SU-DHL-6 (cell line): ENCODE data around the gene BRD1.

Experiments
- H2AFZ ChIP-seq: fragments of 200-600 bp; sonication (generic); 2 replicates; pipeline ENCODE4 v1.6.1; 2014; ENCODE audit warnings: low read depth, mild to moderate bottlenecking, moderate library complexity, mixed read lengths, antibody characterized with exemption, low read length; ENCODE audit not compliant: severe bottlenecking
- H3F3A ChIP-seq: fragments of 200-600 bp; shearing (Covaris generic); 2 replicates; pipeline ENCODE4 v1.6.0; 2016; ENCODE audit warnings: antibody characterized with exemption, mild to moderate bottlenecking; ENCODE audit not compliant: insufficient read depth
- H3K27ac ChIP-seq: fragments of 200-600 bp; sonication (generic); 2 replicates; pipeline ENCODE4 v1.5.1; 2016; ENCODE audit warnings: low read depth, mild to moderate bottlenecking, low read length, moderate library complexity, mixed read lengths
- H3K27me3 ChIP-seq: fragments of 200-600 bp; sonication (generic), shearing (Covaris generic); 2 replicates; pipeline ENCODE4 v1.6.0; 2014; ENCODE audit warnings: mild to moderate bottlenecking, low read length
- H3K36me3 ChIP-seq: fragments of 200-600 bp; sonication (generic); 2 replicates; pipeline ENCODE4 v1.6.1; 2014; ENCODE audit warnings: mild to moderate bottlenecking, low read length, mixed read lengths
- H3K4me2 ChIP-seq: fragments of 300-600, 200-600 bp; shearing (Covaris generic), sonication (generic); 2 replicates; pipeline ENCODE4 v1.6.0; 2014; ENCODE audit warnings: low read length, low read depth, mild to moderate bottlenecking; ENCODE audit not compliant: poor library complexity, severe bottlenecking
- H3K4me3 ChIP-seq: fragments of 200-600 bp; sonication (generic); 2 replicates; pipeline ENCODE4 v1.5.1; 2014; ENCODE audit warnings: antibody characterized with exemption, low read length, mild to moderate bottlenecking, mixed read lengths; ENCODE audit not compliant: insufficient read depth, poor library complexity, severe bottlenecking
- H3K79me2 ChIP-seq: fragments of 200-600 bp; sonication (generic); 2 replicates; pipeline ENCODE4 v1.6.1; 2014; ENCODE audit warnings: mild to moderate bottlenecking, low read length, moderate library complexity; ENCODE audit not compliant: insufficient read depth
- H3K9ac ChIP-seq: fragments of 200-600 bp; sonication (generic); 2 replicates; pipeline ENCODE4 v1.7.0; 2014; ENCODE audit warnings: mild to moderate bottlenecking, low read length
- H3K9me2 ChIP-seq: fragments of 200-600 bp; sonication (generic); replicated peaks from 2 replicates; pipeline ENCODE4 v1.6.1; 2014; ENCODE audit warnings: low read length; ENCODE audit not compliant: insufficient read depth
- H3K9me3 ChIP-seq: fragments of 200-600 bp; sonication (generic); 2 replicates; pipeline ENCODE4 v1.6.1; 2014; ENCODE audit warnings: low read length, mixed read lengths; ENCODE audit not compliant: insufficient read depth
- H4K20me1 ChIP-seq: fragments of 200-600 bp; sonication (generic); 2 replicates; pipeline ENCODE4 v1.6.1; 2014; ENCODE audit warnings: low read depth, mild to moderate bottlenecking, antibody characterized with exemption, low read length, moderate library complexity, mixed read lengths
- EZH2phosphoT487 ChIP-seq: fragments of 200-600 bp; sonication (generic), shearing (Covaris generic); conservative IDR thresholded peaks from 2 replicates; pipeline ENCODE4 v1.6.1; 2018; ENCODE audit warnings: mild to moderate bottlenecking, antibody characterized with exemption, low read length, moderate library complexity, mixed read lengths
- TF ChIP-seq, protein P1 (sequence below): fragments of 200-600 bp; sonication (generic); IDR thresholded peaks from one replicate; pipeline ENCODE4 v1.5.1; 2017; ENCODE audit warnings: antibody characterized with exemption, mild to moderate bottlenecking, low read length, moderate library complexity; ENCODE audit not compliant: insufficient read depth, poor library complexity, severe bottlenecking

BRD1 gene

DNA sequence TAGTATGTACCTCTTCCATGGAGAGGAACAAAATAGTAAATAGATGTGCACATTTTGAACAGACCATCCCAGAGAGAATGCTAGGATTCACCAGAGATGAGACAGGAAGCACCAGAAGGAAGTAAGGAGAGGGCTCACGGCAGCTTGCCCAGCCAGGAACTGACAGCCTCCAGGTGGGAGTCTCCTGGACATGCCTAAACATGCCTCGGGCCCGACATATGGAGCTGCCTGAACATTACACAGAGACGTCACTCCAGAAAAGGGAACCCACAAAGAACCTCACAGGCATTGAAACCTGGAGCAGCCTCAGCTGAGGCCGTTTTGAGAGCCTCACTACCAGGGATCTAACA lies 67.4 kb downstream of the BRD1 start:
- Histone ChIP-seq H3K79me2 (no peaks in the 10 kb centered on the region), H3K36me3 (no peaks in the 10 kb centered on the region), H3K27me3 (no peaks in the 10 kb centered on the region), H2AFZ (peak overlapping the region; percentile 2), H3K9me2 (no peaks in the 10 kb centered on the region), H4K20me1 (no peaks in the 10 kb centered on the region), H3K9ac (peak overlapping the region; percentile 21; the same call in 1 of the 2 replicates), H3K4me3 (no peak overlapping the region), H3K4me2 (peak overlapping the region; percentile 38), H3F3A (peaks cover 16% of the 10 kb centered on the region), H3K27ac (peak overlapping the region; percentile 83), H3K9me3 (no peaks in the 10 kb centered on the region)
- no peak for TF ChIP-seq EZH2phosphoT487
- TF ChIP-seq, protein P1, sequence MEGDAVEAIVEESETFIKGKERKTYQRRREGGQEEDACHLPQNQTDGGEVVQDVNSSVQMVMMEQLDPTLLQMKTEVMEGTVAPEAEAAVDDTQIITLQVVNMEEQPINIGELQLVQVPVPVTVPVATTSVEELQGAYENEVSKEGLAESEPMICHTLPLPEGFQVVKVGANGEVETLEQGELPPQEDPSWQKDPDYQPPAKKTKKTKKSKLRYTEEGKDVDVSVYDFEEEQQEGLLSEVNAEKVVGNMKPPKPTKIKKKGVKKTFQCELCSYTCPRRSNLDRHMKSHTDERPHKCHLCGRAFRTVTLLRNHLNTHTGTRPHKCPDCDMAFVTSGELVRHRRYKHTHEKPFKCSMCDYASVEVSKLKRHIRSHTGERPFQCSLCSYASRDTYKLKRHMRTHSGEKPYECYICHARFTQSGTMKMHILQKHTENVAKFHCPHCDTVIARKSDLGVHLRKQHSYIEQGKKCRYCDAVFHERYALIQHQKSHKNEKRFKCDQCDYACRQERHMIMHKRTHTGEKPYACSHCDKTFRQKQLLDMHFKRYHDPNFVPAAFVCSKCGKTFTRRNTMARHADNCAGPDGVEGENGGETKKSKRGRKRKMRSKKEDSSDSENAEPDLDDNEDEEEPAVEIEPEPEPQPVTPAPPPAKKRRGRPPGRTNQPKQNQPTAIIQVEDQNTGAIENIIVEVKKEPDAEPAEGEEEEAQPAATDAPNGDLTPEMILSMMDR, result no peak

DNA sequence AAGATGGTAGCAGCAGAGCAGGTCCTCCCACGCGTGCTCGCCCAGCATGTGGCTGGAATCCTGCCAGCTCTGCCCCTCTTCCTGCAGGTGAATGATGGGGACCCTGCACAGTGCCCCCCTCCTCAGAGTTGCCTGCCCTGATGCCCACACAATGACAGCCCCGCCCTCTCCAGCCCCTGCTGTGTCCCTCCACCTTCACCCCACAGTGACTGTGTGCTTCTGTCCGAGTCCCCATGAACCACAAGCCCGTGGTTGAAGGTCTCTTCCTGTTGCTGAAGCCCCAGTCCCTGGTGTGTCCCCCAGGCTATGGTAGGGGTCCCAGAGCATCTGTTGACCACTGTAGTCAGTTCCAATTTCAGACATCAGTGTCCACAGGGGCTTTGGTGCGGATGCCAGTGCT lies 71.0 kb downstream of the BRD1 start:
- Histone ChIP-seq H3K9ac (no peak overlapping the region), H3K79me2 (no peaks in the 10 kb centered on the region), H3K4me3 (no peak overlapping the region), H2AFZ (no peak overlapping the region), H3K27me3 (no peaks in the 10 kb centered on the region), H3K27ac (no peak overlapping the region), H3K4me2 (no peak overlapping the region), H3K36me3 (no peaks in the 10 kb centered on the region), H3K9me2 (no peaks in the 10 kb centered on the region), H3F3A (peaks cover 9% of the 10 kb centered on the region), H4K20me1 (no peaks in the 10 kb centered on the region), H3K9me3 (no peaks in the 10 kb centered on the region)
- no peak for TF ChIP-seq EZH2phosphoT487
- TF ChIP-seq, protein P1, result no peak

- Histone ChIP-seq H3K79me2 (no peaks in the 10 kb centered on the region), H3K9ac (no peak overlapping the region), H3K9me2 (no peaks in the 10 kb centered on the region), H3K36me3 (no peaks in the 10 kb centered on the region), H3K9me3 (no peaks in the 10 kb centered on the region), H3K27ac (no peak overlapping the region), H3K4me3 (no peak overlapping the region), H3K4me2 (no peak overlapping the region), H3K27me3 (no peaks in the 10 kb centered on the region), H4K20me1 (no peaks in the 10 kb centered on the region), H3F3A (peaks cover 9% of the 10 kb centered on the region), H2AFZ (no peak overlapping the region)
- no peak for TF ChIP-seq EZH2phosphoT487
- TF ChIP-seq, protein P1, result no peak
Observed at GRCh38 chr22:49756201-49756600, 71.5 kb downstream of the BRD1 start.

DNA sequence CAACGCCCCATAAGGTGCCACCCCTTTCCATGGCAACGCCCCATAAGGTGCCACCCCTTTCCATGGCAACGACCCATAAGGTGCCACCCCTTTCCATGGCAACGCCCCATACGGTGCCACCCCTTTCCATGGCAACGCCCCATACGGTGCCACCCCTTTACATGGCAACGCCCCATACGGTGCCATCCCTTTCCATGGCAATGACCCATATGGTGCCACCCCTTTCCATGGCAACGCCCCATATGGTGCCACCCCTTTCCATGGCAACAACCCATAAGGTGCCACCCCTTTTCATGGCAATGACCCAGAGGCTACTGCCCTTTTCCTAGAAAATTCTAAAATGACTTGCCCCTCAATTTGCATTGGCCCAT lies 72.1 kb downstream of the BRD1 start:
- peaks cover 4% of the 10 kb centered on the region for H3F3A ChIP-seq
- TF ChIP-seq EZH2phosphoT487, result no peak
- TF ChIP-seq, protein P1, result no peak
- H2AFZ ChIP-seq, result no peak overlapping the region
- no peak overlapping the region for H3K4me2 ChIP-seq
- H3K9me2 ChIP-seq, result no peaks in the 10 kb centered on the region
- no peaks in the 10 kb centered on the region for H4K20me1 ChIP-seq
- H3K27ac ChIP-seq, result no peak overlapping the region
- no peak overlapping the region for H3K9ac ChIP-seq
- no peaks in the 10 kb centered on the region for H3K27me3 ChIP-seq
- no peaks in the 10 kb centered on the region for H3K79me2 ChIP-seq
- no peaks in the 10 kb centered on the region for H3K9me3 ChIP-seq
- H3K36me3 ChIP-seq, result no peaks in the 10 kb centered on the region
- no peak overlapping the region for H3K4me3 ChIP-seq
